GM18861 (cell line): ENCODE results near the gene EPG5.
A peak's percentile ranks its signal among the peaks of the same experiment; 100 is the strongest.

Experiments used
- ATAC-seq: cut with Tn5 transposase; IDR thresholded peaks from one replicate; pipeline ENCODE4 v1.9.1; 2021; ENCODE audit not compliant: unreplicated experiment

EPG5 gene

GRCh38 chr18:45926085-45926484 is 41.0 kb downstream of the EPG5 start:
- no peak for ATAC-seq

GRCh38 chr18:45923138-45923537 is 44.0 kb downstream of the EPG5 start:
- no peak for ATAC-seq

- no peak for ATAC-seq
Measured at GRCh38 chr18:45920367-45920766, 46.8 kb downstream of the EPG5 start.

GRCh38 chr18:45916302-45916701 is 50.8 kb downstream of the EPG5 start:
- no peak for ATAC-seq

GRCh38 chr18:45913276-45913675 is 53.9 kb downstream of the EPG5 start:
- no peak for ATAC-seq

GRCh38 chr18:45910405-45911023 is 56.6 kb downstream of the EPG5 start:
- ATAC-seq = no peak

- ATAC-seq = no peak
Measured at GRCh38 chr18:45901654-45902210, 65.4 kb downstream of the EPG5 start.

- ATAC-seq = no peak
Measured at GRCh38 chr18:45900623-45901022, 66.5 kb downstream of the EPG5 start.

GRCh38 chr18:45896991-45897390 is 70.1 kb downstream of the EPG5 start:
- ATAC-seq = no peak

- no peak for ATAC-seq
Measured at GRCh38 chr18:45896452-45896851, 70.7 kb downstream of the EPG5 start.

- ATAC-seq = no peak
Measured at GRCh38 chr18:45895339-45895738, 71.8 kb downstream of the EPG5 start.

GRCh38 chr18:45894818-45895217 is 72.3 kb downstream of the EPG5 start:
- no peak for ATAC-seq

- ATAC-seq = no peak
Measured at GRCh38 chr18:45891806-45892205, 75.3 kb downstream of the EPG5 start.

- ATAC-seq = no peak
Measured at GRCh38 chr18:45890606-45891005, 76.5 kb downstream of the EPG5 start.

- ATAC-seq = no peak
Measured at GRCh38 chr18:45889419-45890064, 77.6 kb downstream of the EPG5 start.

- ATAC-seq = no peak
Measured at GRCh38 chr18:45887585-45887984, 79.5 kb downstream of the EPG5 start.

GRCh38 chr18:45880876-45881558 is 86.1 kb downstream of the EPG5 start:
- ATAC-seq = no peak

- ATAC-seq = peak; percentile 81
Measured at GRCh38 chr18:45879681-45880655, 87.2 kb downstream of the EPG5 start.

GRCh38 chr18:45877403-45877802 is 89.7 kb downstream of the EPG5 start:
- no peak for ATAC-seq

GRCh38 chr18:45876161-45876560 is 91.0 kb downstream of the EPG5 start:
- no peak for ATAC-seq
